Measurements from ENCODE around the gene HIP1. TPM values are rescaled to one million over a fixed set of nuclear protein-coding genes. Genes with fewer than 3 reads are reported as not detected.

Gene HIP1
- total and polyA plus RNA-seq, 2 of the 4 experiments (the other 2 are of a cell fraction): 6.8 to 10.0 TPM

DNA sequence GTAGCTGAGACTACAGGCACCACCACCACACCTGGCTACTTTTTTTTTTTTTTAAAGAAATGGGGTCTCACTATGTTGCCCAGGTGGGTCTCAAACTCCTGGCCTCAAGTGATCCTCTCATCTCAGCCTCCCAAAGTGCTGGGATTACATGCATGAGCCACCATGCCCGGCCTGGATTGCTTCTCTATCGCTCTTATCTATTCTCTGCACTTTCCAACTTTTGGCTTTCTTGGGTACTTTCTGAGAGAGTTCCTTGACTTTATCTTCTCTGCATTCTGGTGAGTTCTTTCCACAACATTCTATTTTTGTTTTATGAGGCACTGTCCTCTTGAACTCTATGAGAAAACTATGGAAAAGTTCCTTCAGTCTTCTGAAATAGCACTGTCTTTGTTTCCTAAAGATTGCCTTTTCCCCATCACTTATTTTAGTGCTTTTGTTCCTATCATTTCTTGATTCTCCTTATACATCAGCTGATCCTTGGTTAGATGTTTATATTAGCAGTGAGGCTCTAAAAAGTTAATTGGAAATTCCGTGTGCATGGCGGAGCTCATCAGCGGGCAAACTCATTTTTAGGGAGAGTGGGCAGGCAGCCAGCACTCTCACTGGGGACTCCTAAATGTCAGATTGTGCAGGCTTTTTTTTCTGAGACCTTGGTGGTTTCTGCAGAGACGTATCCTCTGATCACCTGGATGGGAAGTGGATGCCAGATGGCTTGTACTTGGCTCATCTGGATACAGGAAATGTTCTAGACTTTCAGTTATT lies 43.9 kb downstream of the HIP1 start:
- H3K4ac ChIP-seq (ENCODE audit: low read depth, low read length): no peak overlapping the region
- no peaks in the 10 kb centered on the region for H3K4me1 ChIP-seq (ENCODE audit: control insufficient read depth, insufficient read depth, low read length)
- DNase-seq (no peak), ATAC-seq (ENCODE audit: low read depth) (no peak)
- H3K36me3 ChIP-seq (ENCODE audit: control insufficient read depth, insufficient read depth, low read length): no peaks in the 10 kb centered on the region
- no peak overlapping the region for H2BK120ac ChIP-seq (ENCODE audit: low read depth, low read length)
- no peaks in the 10 kb centered on the region for H3K9me1 ChIP-seq (ENCODE audit: insufficient read depth, low read length)
- H2AK9ac ChIP-seq (replicated peaks; ENCODE audit: low read depth, low read length, poor library complexity): no peak overlapping the region
- H3K27me3 ChIP-seq (ENCODE audit: control insufficient read depth, insufficient read depth, low read length): no peaks in the 10 kb centered on the region
- no peak overlapping the region for H3K4me2 ChIP-seq (ENCODE audit: low read depth, low read length)
- WGBS, 2 experiments (ENCODE audit: extremely low coverage in 2 of 2, insufficient read length in 1 of 2): 63% methylated on average over 3 of the region's 6 CpGs; no CpG with 5 or more reads in 1 of the 2 experiments
- in situ Hi-C loops (cut with MboI; ENCODE audit: low sequenced_read_pairs): no loop called here
- H3K14ac ChIP-seq (replicated peaks; ENCODE audit: low read depth, low read length): no peak overlapping the region
- H3K27ac ChIP-seq (ENCODE audit: insufficient read depth, low read length): no peak overlapping the region
- no peaks in the 10 kb centered on the region for H4K20me1 ChIP-seq (ENCODE audit: insufficient read depth, low read length)
- H3K4me3 ChIP-seq (ENCODE audit: insufficient read depth, low read depth, low read length): no peak overlapping the region
- H3K9ac ChIP-seq (ENCODE audit: low read depth, low read length): no peak overlapping the region
- no TSS peak for BruUV-seq (replicated peaks)
- dilution Hi-C loops (cut with HindIII; ENCODE audit: low sequenced_read_pairs, unreplicated experiment): no loop called here
- H4K91ac ChIP-seq (ENCODE audit: insufficient read depth, low read depth, low read length): no peak overlapping the region
- H3K23ac ChIP-seq (ENCODE audit: low read depth, low read length): no peak overlapping the region
- no peak overlapping the region for H4K8ac ChIP-seq (ENCODE audit: low read depth in 2 of 2, low read length in 2 of 2)
- H2AFZ ChIP-seq (replicated peaks; ENCODE audit: low read length, poor library complexity): no peak overlapping the region
- TF ChIP-seq RAD21 (IDR thresholded peaks at IDR 0.05; ENCODE audit: low read length) (no peak), CHD1 (IDR thresholded peaks at IDR 0.05; ENCODE audit: low read depth, low read length) (no peak), CEBPB (IDR thresholded peaks at IDR 0.05; ENCODE audit: low read depth, low read length) (no peak), RFX5 (IDR thresholded peaks at IDR 0.05; ENCODE audit: low read depth, low read length) (no peak), USF2 (IDR thresholded peaks at IDR 0.05; ENCODE audit: low read depth, low read length) (no peak), POLR2A (IDR thresholded peaks at IDR 0.05; ENCODE audit: low read depth, low read length) (no peak), BHLHE40 (IDR thresholded peaks at IDR 0.05; ENCODE audit: low read depth, low read length) (no peak), SMC3 (IDR thresholded peaks at IDR 0.05; ENCODE audit: low read depth, low read length) (no peak), MXI1 (IDR thresholded peaks at IDR 0.05; ENCODE audit: borderline replicate concordance, low read depth, low read length) (no peak), MAZ (IDR thresholded peaks at IDR 0.05; ENCODE audit: borderline replicate concordance, low read depth, low read length) (no peak)
- TF ChIP-seq, protein P1, sequence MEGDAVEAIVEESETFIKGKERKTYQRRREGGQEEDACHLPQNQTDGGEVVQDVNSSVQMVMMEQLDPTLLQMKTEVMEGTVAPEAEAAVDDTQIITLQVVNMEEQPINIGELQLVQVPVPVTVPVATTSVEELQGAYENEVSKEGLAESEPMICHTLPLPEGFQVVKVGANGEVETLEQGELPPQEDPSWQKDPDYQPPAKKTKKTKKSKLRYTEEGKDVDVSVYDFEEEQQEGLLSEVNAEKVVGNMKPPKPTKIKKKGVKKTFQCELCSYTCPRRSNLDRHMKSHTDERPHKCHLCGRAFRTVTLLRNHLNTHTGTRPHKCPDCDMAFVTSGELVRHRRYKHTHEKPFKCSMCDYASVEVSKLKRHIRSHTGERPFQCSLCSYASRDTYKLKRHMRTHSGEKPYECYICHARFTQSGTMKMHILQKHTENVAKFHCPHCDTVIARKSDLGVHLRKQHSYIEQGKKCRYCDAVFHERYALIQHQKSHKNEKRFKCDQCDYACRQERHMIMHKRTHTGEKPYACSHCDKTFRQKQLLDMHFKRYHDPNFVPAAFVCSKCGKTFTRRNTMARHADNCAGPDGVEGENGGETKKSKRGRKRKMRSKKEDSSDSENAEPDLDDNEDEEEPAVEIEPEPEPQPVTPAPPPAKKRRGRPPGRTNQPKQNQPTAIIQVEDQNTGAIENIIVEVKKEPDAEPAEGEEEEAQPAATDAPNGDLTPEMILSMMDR (conservative IDR thresholded peaks at IDR 0.05; ENCODE audit: low read depth, low read length): no peak
- TF ChIP-seq, protein P2, sequence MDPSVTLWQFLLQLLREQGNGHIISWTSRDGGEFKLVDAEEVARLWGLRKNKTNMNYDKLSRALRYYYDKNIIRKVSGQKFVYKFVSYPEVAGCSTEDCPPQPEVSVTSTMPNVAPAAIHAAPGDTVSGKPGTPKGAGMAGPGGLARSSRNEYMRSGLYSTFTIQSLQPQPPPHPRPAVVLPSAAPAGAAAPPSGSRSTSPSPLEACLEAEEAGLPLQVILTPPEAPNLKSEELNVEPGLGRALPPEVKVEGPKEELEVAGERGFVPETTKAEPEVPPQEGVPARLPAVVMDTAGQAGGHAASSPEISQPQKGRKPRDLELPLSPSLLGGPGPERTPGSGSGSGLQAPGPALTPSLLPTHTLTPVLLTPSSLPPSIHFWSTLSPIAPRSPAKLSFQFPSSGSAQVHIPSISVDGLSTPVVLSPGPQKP (IDR thresholded peaks at IDR 0.05; ENCODE audit: borderline replicate concordance, low read depth, low read length): no peak
- no peak overlapping the region for H3K56ac ChIP-seq (ENCODE audit: extremely low read depth, insufficient read depth, low read length)
- intact Hi-C loops (cut with micrococcal nuclease): no loop called here
- no peak overlapping the region for H2BK20ac ChIP-seq (ENCODE audit: low read depth, low read length)
- ChIA-PET CTCF (no interaction called here), POLR2A (ENCODE audit: unreplicated experiment) (no interaction called here)
- no peak overlapping the region for H3K18ac ChIP-seq (ENCODE audit: low read depth, low read length)
- no peaks in the 10 kb centered on the region for H3K9me3 ChIP-seq (ENCODE audit: control insufficient read depth, insufficient read depth, low read length)
- no peak overlapping the region for H2BK5ac ChIP-seq (ENCODE audit: low read depth, low read length, poor library complexity, severe bottlenecking)
- no peak overlapping the region for H2AK5ac ChIP-seq (ENCODE audit: low read depth, low read length)
- H4K5ac ChIP-seq (ENCODE audit: low read depth, low read length): no peak overlapping the region
- no peak overlapping the region for H2BK15ac ChIP-seq (ENCODE audit: low read depth, low read length)
- no peaks in the 10 kb centered on the region for H3K79me1 ChIP-seq (ENCODE audit: low read depth in 1 of 2, low read length in 2 of 2)
